ENCODE data around the gene GRID1. TPM values are rescaled to one million over a fixed set of nuclear protein-coding genes. Genes with fewer than 3 reads are reported as not detected.

GRID1 gene
- total RNA-seq, 1 donor from 2014 or later = not detected

DNA sequence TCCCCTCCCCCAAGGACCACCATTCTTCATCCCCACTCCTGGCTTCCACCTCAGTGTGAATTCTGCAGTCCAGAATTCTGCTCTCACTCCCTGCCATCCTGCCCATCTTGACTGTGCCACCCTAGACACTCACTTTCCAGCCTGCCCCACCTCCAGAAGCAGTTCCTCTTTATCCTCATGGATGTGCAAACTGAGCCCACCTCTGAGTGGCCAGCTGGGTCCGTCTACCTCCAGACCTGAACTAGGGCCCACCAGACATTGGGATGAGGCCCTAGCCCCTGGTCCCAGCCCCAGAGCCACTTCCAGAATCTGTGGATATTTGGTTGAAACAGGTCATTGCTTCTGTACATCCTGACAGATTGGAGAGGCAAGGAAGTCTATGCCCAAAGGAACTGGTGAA is 58.5 kb downstream of the GRID1 start:
- H3K4me3 Mint-ChIP-seq = no peak overlapping the region
- H3K4me1 Mint-ChIP-seq = no peaks in the 10 kb centered on the region
- H3K27ac Mint-ChIP-seq = no peak overlapping the region
- no peaks in the 10 kb centered on the region for H3K9me3 Mint-ChIP-seq
- ChIA-PET CTCF (no interaction called here), POLR2A (no interaction called here)
- intact Hi-C loops (cut with micrococcal nuclease) = no loop called here
- peaks cover 16% of the 10 kb centered on the region for H3K27me3 Mint-ChIP-seq
- ATAC-seq (ENCODE audit: low read depth) (no peak), DNase-seq (no peak)
- TF ChIP-seq, protein P1, sequence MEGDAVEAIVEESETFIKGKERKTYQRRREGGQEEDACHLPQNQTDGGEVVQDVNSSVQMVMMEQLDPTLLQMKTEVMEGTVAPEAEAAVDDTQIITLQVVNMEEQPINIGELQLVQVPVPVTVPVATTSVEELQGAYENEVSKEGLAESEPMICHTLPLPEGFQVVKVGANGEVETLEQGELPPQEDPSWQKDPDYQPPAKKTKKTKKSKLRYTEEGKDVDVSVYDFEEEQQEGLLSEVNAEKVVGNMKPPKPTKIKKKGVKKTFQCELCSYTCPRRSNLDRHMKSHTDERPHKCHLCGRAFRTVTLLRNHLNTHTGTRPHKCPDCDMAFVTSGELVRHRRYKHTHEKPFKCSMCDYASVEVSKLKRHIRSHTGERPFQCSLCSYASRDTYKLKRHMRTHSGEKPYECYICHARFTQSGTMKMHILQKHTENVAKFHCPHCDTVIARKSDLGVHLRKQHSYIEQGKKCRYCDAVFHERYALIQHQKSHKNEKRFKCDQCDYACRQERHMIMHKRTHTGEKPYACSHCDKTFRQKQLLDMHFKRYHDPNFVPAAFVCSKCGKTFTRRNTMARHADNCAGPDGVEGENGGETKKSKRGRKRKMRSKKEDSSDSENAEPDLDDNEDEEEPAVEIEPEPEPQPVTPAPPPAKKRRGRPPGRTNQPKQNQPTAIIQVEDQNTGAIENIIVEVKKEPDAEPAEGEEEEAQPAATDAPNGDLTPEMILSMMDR (IDR thresholded peaks at IDR 0.05) = no peak
- H3K36me3 Mint-ChIP-seq (ENCODE audit: low read depth) = no peaks in the 10 kb centered on the region

DNA sequence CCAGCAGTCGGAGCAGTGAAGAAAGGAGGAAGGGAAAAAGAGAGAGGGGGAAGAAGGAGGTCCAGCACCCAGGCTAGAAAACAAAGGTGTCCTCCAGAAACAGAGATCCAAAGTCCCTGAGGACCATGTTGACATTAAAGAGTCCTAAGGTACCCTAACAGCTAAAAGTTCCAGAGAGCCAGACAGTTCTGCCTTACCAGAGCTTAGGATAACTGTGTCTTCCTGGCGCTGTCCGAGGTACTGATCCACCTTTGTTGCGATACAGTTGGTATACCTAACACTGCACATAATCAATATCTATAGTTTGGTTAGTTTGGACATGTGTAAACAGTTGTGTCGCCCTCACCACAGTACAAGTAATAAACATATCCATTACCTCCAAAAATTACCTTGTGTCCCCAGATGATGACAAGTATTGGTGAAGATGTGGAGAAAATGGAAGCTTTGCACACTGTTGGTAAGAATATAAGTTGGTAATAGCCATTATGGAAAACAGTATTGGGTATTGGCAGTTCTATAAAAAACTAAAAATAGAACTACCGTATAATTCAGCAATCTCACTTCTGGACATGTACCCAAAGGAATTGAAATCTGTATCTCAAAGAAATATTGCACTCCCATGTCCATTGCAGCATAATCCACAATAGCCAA is 59.8 kb downstream of the GRID1 start:
- intact Hi-C loops (cut with micrococcal nuclease) = no loop called here
- H3K4me3 Mint-ChIP-seq = no peak overlapping the region
- no peaks in the 10 kb centered on the region for H3K36me3 Mint-ChIP-seq (ENCODE audit: low read depth)
- peaks cover 20% of the 10 kb centered on the region for H3K27me3 Mint-ChIP-seq
- H3K4me1 Mint-ChIP-seq = no peaks in the 10 kb centered on the region
- ChIA-PET POLR2A (no interaction called here), CTCF (no interaction called here)
- no peaks in the 10 kb centered on the region for H3K9me3 Mint-ChIP-seq
- no peak overlapping the region for H3K27ac Mint-ChIP-seq
- TF ChIP-seq, protein P1 (IDR thresholded peaks at IDR 0.05) = no peak
- no peak for DNase-seq
- no peak for ATAC-seq (ENCODE audit: low read depth)

DNA sequence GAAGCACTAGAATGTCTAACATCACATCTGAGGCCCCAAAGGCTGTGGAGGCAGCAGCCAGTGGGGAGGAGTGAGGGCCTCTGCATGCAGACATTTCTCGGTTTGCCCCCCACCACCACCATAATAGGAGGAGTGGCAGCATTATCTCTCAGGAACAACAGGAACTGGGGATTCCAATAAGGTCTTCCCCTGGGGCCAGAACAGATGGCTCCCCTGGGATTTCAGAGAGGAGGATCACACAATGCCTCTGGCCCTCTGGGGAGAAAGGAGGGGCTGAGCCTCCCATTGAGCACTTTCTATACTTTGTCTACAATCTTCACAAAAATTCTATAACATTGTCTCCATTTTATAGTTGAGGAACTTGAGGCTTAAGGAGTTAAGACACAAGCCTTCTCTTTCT is 61.1 kb downstream of the GRID1 start:
- no peaks in the 10 kb centered on the region for H3K36me3 Mint-ChIP-seq (ENCODE audit: low read depth)
- DNase-seq = no peak
- CTCF ChIA-PET = no interaction called here

DNA sequence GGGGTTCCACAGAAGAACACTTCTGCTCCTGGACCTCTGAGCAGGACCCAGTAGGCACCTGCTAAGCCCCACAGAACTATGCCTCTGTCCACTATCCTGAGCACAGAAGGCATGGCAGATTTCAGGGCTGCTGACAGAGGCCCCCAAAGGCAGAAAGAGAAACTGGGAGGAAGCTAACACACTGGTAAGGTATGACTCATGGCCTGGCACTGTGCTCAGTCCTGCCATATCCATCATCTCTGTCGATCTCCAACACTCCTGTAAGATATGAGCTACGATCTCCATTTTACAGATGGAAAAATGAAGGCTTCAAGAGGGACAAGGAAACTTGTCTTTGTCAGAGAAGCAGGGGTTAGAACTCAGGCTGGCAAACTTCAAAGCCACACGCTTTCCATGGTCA is 62.2 kb downstream of the GRID1 start:
- Mint-ChIP-seq H3K27me3 (peaks cover 20% of the 10 kb centered on the region), H3K27ac (no peak overlapping the region), H3K4me3 (no peak overlapping the region), H3K36me3 (ENCODE audit: low read depth) (no peaks in the 10 kb centered on the region), H3K9me3 (no peaks in the 10 kb centered on the region), H3K4me1 (no peaks in the 10 kb centered on the region)
- ChIA-PET CTCF (no interaction called here), POLR2A (no interaction called here)
- no peak for ATAC-seq (ENCODE audit: low read depth)
- no peak for DNase-seq
- TF ChIP-seq, protein P1 (IDR thresholded peaks at IDR 0.05) = no peak
- intact Hi-C loops (cut with micrococcal nuclease) = no loop called here

More for the DNA sequence above, 61.1 kb downstream of the GRID1 start:
- POLR2A ChIA-PET = no interaction called here
- intact Hi-C loops (cut with micrococcal nuclease) = no loop called here
- Mint-ChIP-seq H3K27me3 (peaks cover 20% of the 10 kb centered on the region), H3K4me3 (no peak overlapping the region), H3K27ac (no peak overlapping the region), H3K4me1 (no peaks in the 10 kb centered on the region), H3K9me3 (no peaks in the 10 kb centered on the region)
- TF ChIP-seq, protein P1 (IDR thresholded peaks at IDR 0.05) = no peak
- no peak for ATAC-seq (ENCODE audit: low read depth)

DNA sequence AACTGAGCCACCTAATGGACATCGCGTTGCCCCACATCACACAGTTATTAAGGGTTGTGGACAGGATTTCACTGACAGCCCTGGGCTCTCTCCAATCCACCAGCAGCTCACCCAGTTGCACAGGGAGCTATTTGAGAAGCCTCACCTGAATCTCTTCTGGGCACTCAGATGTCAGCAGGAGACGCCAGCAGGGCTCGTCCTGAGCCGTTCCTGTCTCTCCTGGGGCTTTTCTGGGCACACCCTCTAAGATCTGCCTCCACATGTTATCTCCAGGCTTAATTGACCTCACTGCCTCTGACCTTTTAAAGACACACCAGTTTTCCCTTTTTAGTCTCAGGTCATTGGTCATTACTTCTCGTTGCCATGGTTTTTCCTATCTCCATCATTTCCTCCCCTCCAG is 63.0 kb downstream of the GRID1 start:
- Mint-ChIP-seq H3K9me3 (no peaks in the 10 kb centered on the region), H3K27me3 (peaks cover 19% of the 10 kb centered on the region), H3K4me1 (no peaks in the 10 kb centered on the region), H3K36me3 (ENCODE audit: low read depth) (no peaks in the 10 kb centered on the region), H3K4me3 (no peak overlapping the region), H3K27ac (no peak overlapping the region)
- ATAC-seq (ENCODE audit: low read depth) (no peak), DNase-seq (no peak)
- intact Hi-C loops (cut with micrococcal nuclease) = no loop called here
- TF ChIP-seq, protein P1 (IDR thresholded peaks at IDR 0.05) = no peak
- CTCF ChIA-PET = no interaction called here
- POLR2A ChIA-PET = no interaction called here

All from activated B cell treated with CpG ODN at 0.5 μM for 24 hours (primary cell).